HFF-Myc (cell line): ENCODE measurements around the gene TNRC18.
"Not testable (repeated sequence)": the region's sequence is repeated elsewhere in the genome, so short reads cannot be mapped to it uniquely, and the experiment has no call there.

Source experiments
- DNase-seq: peaks from one replicate; pipeline ENCODE4 v3.0.0-alpha.2; 2011; ENCODE audit warnings: low read depth; ENCODE audit errors: extremely low read depth
- H3K4me3 ChIP-seq: replicated peaks from 2 replicates; pipeline ENCODE4 v1.5.1; 2011; ENCODE audit warnings: low read depth, mild to moderate bottlenecking, control low read depth, low read length
- CTCF ChIP-seq: IDR thresholded peaks from 2 replicates; pipeline ENCODE4 v1.5.1; 2012; ENCODE audit warnings: mild to moderate bottlenecking, low read depth, low read length, control low read depth; ENCODE audit errors: missing control alignments

Gene TNRC18

GRCh38 chr7:5310822-5311405 lies 112.7 kb downstream of the TNRC18 start:
- no peak overlapping the region for H3K4me3 ChIP-seq
- DNase-seq, result no peak
- TF ChIP-seq CTCF, result no peak

GRCh38 chr7:5309146-5309545 lies 114.5 kb downstream of the TNRC18 start:
- no peak for TF ChIP-seq CTCF
- no peak for DNase-seq
- H3K4me3 ChIP-seq, result no peak overlapping the region

GRCh38 chr7:5307221-5308142 lies 116.2 kb downstream of the TNRC18 start:
- DNase-seq, H3K4me3 ChIP-seq: not testable (repeated sequence)

- DNase-seq, H3K4me3 ChIP-seq: not testable (repeated sequence)
Measured at GRCh38 chr7:5305050-5305449, 118.6 kb downstream of the TNRC18 start.

GRCh38 chr7:5303591-5304505 lies 119.8 kb downstream of the TNRC18 start:
- no peak overlapping the region for H3K4me3 ChIP-seq
- DNase-seq, result no peak
- no peak for TF ChIP-seq CTCF

GRCh38 chr7:5303061-5303460 lies 120.6 kb downstream of the TNRC18 start:
- no peak for DNase-seq
- TF ChIP-seq CTCF, result no peak
- no peak overlapping the region for H3K4me3 ChIP-seq

- no peak for TF ChIP-seq CTCF
- DNase-seq, result no peak
- no peak overlapping the region for H3K4me3 ChIP-seq
Measured at GRCh38 chr7:5302577-5302976, 121.1 kb downstream of the TNRC18 start.
